GM12801 (cell line): Measurements from ENCODE around the gene ARID1A.

ENCODE experiments used
- CTCF ChIP-seq: IDR thresholded peaks from one replicate; pipeline ENCODE4 v1.5.1; 2011; ENCODE audit warnings: control low read depth; ENCODE audit not compliant: insufficient read length; ENCODE audit errors: extremely low read depth

Gene ARID1A

GRCh38 chr1:26696119-26696653, 371 bp downstream of the ARID1A start:
- TF ChIP-seq CTCF, result no peak

GRCh38 chr1:26696654-26697430, 1.0 kb downstream of the ARID1A start:
- no peak for TF ChIP-seq CTCF

- TF ChIP-seq CTCF, result no peak
Measured at GRCh38 chr1:26697431-26697977, 1.7 kb downstream of the ARID1A start.

GRCh38 chr1:26697978-26698849, 2.4 kb downstream of the ARID1A start:
- TF ChIP-seq CTCF, result no peak

GRCh38 chr1:26700711-26701110, 4.9 kb downstream of the ARID1A start:
- no peak for TF ChIP-seq CTCF

GRCh38 chr1:26701266-26701994, 5.6 kb downstream of the ARID1A start:
- no peak for TF ChIP-seq CTCF
